K562 (cell line): ENCODE results near the gene BRMS1. TPM values are rescaled to one million over a fixed set of nuclear protein-coding genes. Genes with fewer than 3 reads are reported as not detected.

Source experiments
- ARID3A ChIP-seq: IDR thresholded peaks from 2 replicates; pipeline ENCODE4 v1.6.1; 2012; ENCODE audit warnings: low read depth, low read length, improper control_type of control experiment, borderline replicate concordance
- ARNT ChIP-seq, 2 experiments: fragments of 450-650 bp; IDR thresholded peaks; 2 replicates each; pipeline ENCODE4 v1.6.1; 2016; ENCODE audit warnings: mild to moderate bottlenecking in 1 of 2
- BRD4 ChIP-seq: fragments of 200-600 bp; sonication (generic); IDR thresholded peaks from 2 replicates; pipeline ENCODE4 v1.6.1; 2017; ENCODE audit warnings: inconsistent platforms
- BRF1 ChIP-seq: IDR thresholded peaks from 3 replicates; pipeline ENCODE4 v1.6.1; 2011; ENCODE audit warnings: borderline replicate concordance, mild to moderate bottlenecking; ENCODE audit not compliant: insufficient read length; ENCODE audit errors: extremely low read depth
- CBX1 ChIP-seq: sonication (generic); IDR thresholded peaks from 2 replicates; pipeline ENCODE4 v1.6.1; 2016; ENCODE audit warnings: antibody characterized with exemption, low read depth, mild to moderate bottlenecking
- E2F1 ChIP-seq: sonication (generic); formaldehyde crosslinking; IDR thresholded peaks from 2 replicates; pipeline ENCODE4 v1.8.1; 2023; ENCODE audit warnings: mild to moderate bottlenecking, missing genetic modification reagents, moderate library complexity
- ELF1 ChIP-seq: fragments of 200-800 bp; sonication (Bioruptor generic); IDR thresholded peaks from 2 replicates; pipeline ENCODE4 v1.6.1; 2016; ENCODE audit warnings: missing genetic modification characterization, missing compliant biosample characterization
- ETV6 ChIP-seq, 3 experiments: fragments of 150-350 bp in 1 of 3; sonication (generic) in 1 of 3; formaldehyde crosslinking in 1 of 3; IDR thresholded peaks; 2 replicates each; pipeline versions ENCODE4 v1.6.1 to v1.8.0; 2014 to 2022; ENCODE audit warnings: borderline replicate concordance in 2 of 3, low read depth in 2 of 3, antibody characterized with exemption in 1 of 3, low read length in 1 of 3, mild to moderate bottlenecking in 1 of 3, missing genetic modification reagents in 1 of 3
- EZH2 ChIP-seq: IDR thresholded peaks from 2 replicates; pipeline ENCODE4 v1.6.1; 2012; ENCODE audit warnings: low read depth, mild to moderate bottlenecking, inconsistent platforms, low read length, borderline replicate concordance
- FIP1L1 ChIP-seq: fragments of 200-400 bp; formaldehyde crosslinking; IDR thresholded peaks from 2 replicates; pipeline ENCODE4 v1.6.1; 2018; ENCODE audit warnings: mild to moderate bottlenecking, low read depth, low read length; ENCODE audit not compliant: poor library complexity, severe bottlenecking
- HNRNPK ChIP-seq: fragments of 200-400 bp; formaldehyde crosslinking; IDR thresholded peaks from one replicate; pipeline ENCODE4 v1.6.1; 2018; ENCODE audit warnings: mild to moderate bottlenecking, low read depth, low read length; ENCODE audit not compliant: poor library complexity, severe bottlenecking
- HNRNPL ChIP-seq: fragments of 200-400 bp; formaldehyde crosslinking; IDR thresholded peaks from 2 replicates; pipeline ENCODE4 v1.6.1; 2017; ENCODE audit warnings: low read depth, mild to moderate bottlenecking, low read length
- ILF3 ChIP-seq: fragments of 450-650 bp; IDR thresholded peaks from 2 replicates; pipeline ENCODE4 v1.6.1; 2018; ENCODE audit warnings: antibody characterized with exemption, mild to moderate bottlenecking, moderate library complexity, borderline replicate concordance
- NCOA4 ChIP-seq: fragments of 450-650 bp; IDR thresholded peaks from 2 replicates; pipeline ENCODE4 v1.6.1; 2018; ENCODE audit warnings: mild to moderate bottlenecking; ENCODE audit not compliant: partially characterized antibody
- NFATC3 ChIP-seq: fragments of 450-650 bp; IDR thresholded peaks from 2 replicates; pipeline ENCODE4 v1.6.1; 2017; ENCODE audit warnings: mild to moderate bottlenecking
- PYGO2 ChIP-seq: fragments of 450-650 bp; IDR thresholded peaks from 2 replicates; pipeline ENCODE4 v1.6.1; 2016; ENCODE audit warnings: mild to moderate bottlenecking, missing genetic modification characterization, moderate library complexity, missing compliant biosample characterization
- TCF15 ChIP-seq: fragments of 250-450 bp; sonication (Bioruptor Pico); IDR thresholded peaks from 2 replicates; pipeline ENCODE4 v1.8.0; 2022; ENCODE audit warnings: moderate library complexity, mild to moderate bottlenecking, inconsistent platforms
- U2AF2 ChIP-seq: fragments of 200-400 bp; formaldehyde crosslinking; optimal IDR thresholded peaks from 2 replicates; pipeline ENCODE3; 2017; ENCODE audit warnings: low read depth, mild to moderate bottlenecking, low read length
- ZBTB7A ChIP-seq: IDR thresholded peaks from 2 replicates; pipeline ENCODE4 v1.6.1; 2011; ENCODE audit warnings: low read depth, mild to moderate bottlenecking, low read length, moderate library complexity, borderline replicate concordance; ENCODE audit not compliant: control insufficient read depth
- ZFX ChIP-seq: sonication (generic); formaldehyde crosslinking; IDR thresholded peaks from 2 replicates; pipeline ENCODE4 v1.8.0; 2022; ENCODE audit warnings: mild to moderate bottlenecking, missing genetic modification reagents, moderate library complexity
- ZNF217 ChIP-seq: sonication (generic); formaldehyde crosslinking; IDR thresholded peaks from 2 replicates; pipeline ENCODE4 v1.8.0; 2022; ENCODE audit warnings: mild to moderate bottlenecking, missing genetic modification reagents
- ZNF282 ChIP-seq: sonication (generic); formaldehyde crosslinking; IDR thresholded peaks from 2 replicates; pipeline ENCODE4 v1.8.1; 2023; ENCODE audit warnings: missing genetic modification reagents
- ZNF511 ChIP-seq: sonication (generic); formaldehyde crosslinking; IDR thresholded peaks from 2 replicates; pipeline ENCODE4 v1.8.0; 2022; ENCODE audit warnings: mild to moderate bottlenecking, missing genetic modification reagents
- ZNF551 ChIP-seq: fragments of 250-450 bp; sonication (Bioruptor Pico); IDR thresholded peaks from 2 replicates; pipeline ENCODE4 v1.5.0; 2021; ENCODE audit warnings: mild to moderate bottlenecking, moderate library complexity
- polyA plus RNA-seq, 8 experiments: library from polyadenylated mRNA; depleted of rRNA in 4 of 8; stranded (reverse) in 5 of 8; unstranded in 3 of 8; fragments of >200 nt; fragmentation: Nextera tagmentation in 2 of 8; fragmentation: Illumina TruSeq in 1 of 8; extraction: Ambion mirVana in 2 of 8; extraction: Trizol in 1 of 8; gene quantifications; 2 replicates each; pipeline versions ENCODE4 v1.2.1 to v1.2.3, GENCODE V29; 2011 to 2014; ENCODE audit warnings: inconsistent platforms in 1 of 8, missing spikeins in 1 of 8
- total RNA-seq, 7 experiments: library from RNA; depleted of rRNA in 6 of 7; stranded (reverse); fragments of >200 nt in 6 of 7; fragmentation: Illumina TruSeq in 2 of 7; extraction: Trizol in 2 of 7; gene quantifications; 2 replicates each; pipeline versions ENCODE4 v1.2.1 to v1.2.3, GENCODE V29; 2011 to 2021; ENCODE audit warnings: low replicate concordance in 1 of 7

BRMS1 gene
- total and polyA plus RNA-seq, 9 of the 15 experiments (the other 6 are each of a cell fraction or from before 2014, with no cell fraction given): 2.2 to 78.8 (median 33.4) TPM

- TF ChIP-seq TCF15 (CRISPR knock-in tag) (no peak), PYGO2 (tag) (no peak), EZH2 (no peak), CBX1 (no peak), ETV6 (IDR thresholded peaks at IDR 0.05; ENCODE audit: borderline replicate concordance in 1 of 2, low read depth in 2 of 2, low read length in 1 of 2) (no peak), ETV6 (CRISPR knock-in tag; IDR thresholded peaks at IDR 0.05; ENCODE audit: borderline replicate concordance) (no peak), NFATC3 (no peak), U2AF2 (no peak), ZNF551 (CRISPR knock-in tag) (no peak), ZNF511 (no peak), ARNT (IDR thresholded peaks at IDR 0.05) (no peak), BRF1 (no peak), NCOA4 (no peak), HNRNPK (no peak), ZNF282 (CRISPR knock-in tag) (0 out of 2 replicates have a peak, but pooled peaks have one; percentile 18), BRD4 (no peak), E2F1 (CRISPR knock-in tag) (no peak), HNRNPL (0 out of 2 replicates have a peak, but pooled peaks have one; percentile 48), ILF3 (no peak), ZNF217 (CRISPR knock-in tag) (no peak), ELF1 (tag) (no peak), FIP1L1 (peak; percentile 58), ZBTB7A (peak; percentile 46; the same call in 1 of the 2 replicates), ZFX (CRISPR knock-in tag) (0 out of 2 replicates have a peak, but pooled peaks have one; percentile 21), ARID3A (no peak)
Measured at GRCh38 chr11:66346476-66347424, 1.8 kb upstream of the BRMS1 start (continued).
